WTC11 (cell line): Measurements from ENCODE around the gene VWA3A. TPM values are rescaled to one million over a fixed set of nuclear protein-coding genes. Genes with fewer than 3 reads are reported as not detected.

Experiments used
- ATAC-seq: fragments of 200-7000 bp; cut with Tn5 transposase; 2 replicates; pipeline ENCODE4 v1.10.0; 2021; ENCODE audit warnings: mild to moderate bottlenecking, moderate library complexity
- CTCF ChIA-PET: fragments of 300-600 bp; sonication (Branson Sonifier 250); formaldehyde crosslinking; loops from one replicate; lab custom pipeline; 2021; ENCODE audit warnings: antibody characterized with exemption; lab: Charles Lee
- POLR2A ChIA-PET: fragments of 350-600 bp; sonication (Branson Sonifier 250); formaldehyde crosslinking; loops from one replicate; lab custom pipeline; 2021; ENCODE audit warnings: antibody characterized with exemption; lab: Charles Lee
- DNase-seq: peaks from one replicate; pipeline ENCODE4 v3.0.0; 2021; ENCODE audit warnings: low spot score
- H3K27ac Mint-ChIP-seq: 2 replicates; pipeline ENCODE4 v1.8.0; 2021; ENCODE audit warnings: mixed read lengths
- H3K27me3 Mint-ChIP-seq: 2 replicates; pipeline ENCODE4 v1.8.0; 2021; ENCODE audit warnings: low read depth, mild to moderate bottlenecking, moderate library complexity, mixed read lengths
- H3K36me3 Mint-ChIP-seq: 2 replicates; pipeline ENCODE4 v1.8.0; 2021; ENCODE audit warnings: mixed read lengths
- H3K4me1 Mint-ChIP-seq: 2 replicates; pipeline ENCODE4 v1.8.0; 2022; ENCODE audit warnings: mixed read lengths
- H3K4me3 Mint-ChIP-seq: 2 replicates; pipeline ENCODE4 v1.8.0; 2021; ENCODE audit warnings: mild to moderate bottlenecking, moderate library complexity, mixed read lengths
- H3K9me3 Mint-ChIP-seq: 2 replicates; pipeline ENCODE4 v1.8.0; 2021; ENCODE audit warnings: mixed read lengths
- CTCF ChIP-seq: fragments of 200-600 bp; IDR thresholded peaks from 2 replicates; pipeline ENCODE4 v1.8.0; 2022; ENCODE audit warnings: antibody characterized with exemption
- FOXJ3 ChIP-seq: sonication (generic); formaldehyde crosslinking; IDR thresholded peaks from 2 replicates; pipeline ENCODE4 v1.9.0; 2021; ENCODE audit warnings: missing genetic modification reagents, mild to moderate bottlenecking, borderline replicate concordance
- HMGXB4 ChIP-seq: sonication (generic); formaldehyde crosslinking; IDR thresholded peaks from 2 replicates; pipeline ENCODE4 v1.8.1; 2023; ENCODE audit warnings: mild to moderate bottlenecking, moderate library complexity, missing genetic modification reagents
- KAT7 ChIP-seq: sonication (generic); formaldehyde crosslinking; IDR thresholded peaks from 2 replicates; pipeline ENCODE4 v1.8.1; 2023; ENCODE audit warnings: missing genetic modification reagents, mild to moderate bottlenecking, borderline replicate concordance
- MAX ChIP-seq: sonication (generic); formaldehyde crosslinking; IDR thresholded peaks from 2 replicates; pipeline ENCODE4 v1.8.0; 2022; ENCODE audit warnings: mild to moderate bottlenecking, missing genetic modification reagents
- PREB ChIP-seq: sonication (generic); formaldehyde crosslinking; IDR thresholded peaks from 2 replicates; pipeline ENCODE4 v1.8.1; 2022; ENCODE audit warnings: mild to moderate bottlenecking, missing genetic modification reagents, moderate library complexity, borderline replicate concordance
- SMAD4 ChIP-seq: sonication (generic); formaldehyde crosslinking; IDR thresholded peaks from 2 replicates; pipeline ENCODE4 v1.8.0; 2022; ENCODE audit warnings: mild to moderate bottlenecking, missing genetic modification reagents
- STAT6 ChIP-seq: sonication (generic); formaldehyde crosslinking; conservative IDR thresholded peaks from 2 replicates; pipeline ENCODE4 v1.8.1; 2023; ENCODE audit warnings: mild to moderate bottlenecking, low read depth, missing genetic modification reagents, moderate library complexity
- ZNF232 ChIP-seq: sonication (generic); formaldehyde crosslinking; IDR thresholded peaks from 2 replicates; pipeline ENCODE4 v1.8.0; 2022; ENCODE audit warnings: mild to moderate bottlenecking, missing genetic modification reagents
- ZNF425 ChIP-seq: fragments of 250-450 bp; sonication (Bioruptor Pico); conservative IDR thresholded peaks from 2 replicates; pipeline ENCODE4 v1.9.0; 2021; ENCODE audit warnings: mild to moderate bottlenecking
- ZSCAN18 ChIP-seq: fragments of 250-450 bp; sonication (Bioruptor Pico); IDR thresholded peaks from 2 replicates; pipeline ENCODE4 v2.1.2; 2022; ENCODE audit warnings: mild to moderate bottlenecking, moderate library complexity
- total RNA-seq: library from RNA; stranded (reverse); gene quantifications from 3 replicates; pipeline ENCODE4 v1.2.3, GENCODE V29; 2021

Gene VWA3A
- total RNA-seq, 1 experiment from 2014 or later, result 0.11 TPM

- TF ChIP-seq HMGXB4 (no peak), PREB (no peak), FOXJ3 (no peak)
Observed at GRCh38 chr16:22202261-22202637, 109.9 kb downstream of the VWA3A start (continued).

- ATAC-seq (no peak), DNase-seq (no peak)
- no peak overlapping the region for H3K27ac Mint-ChIP-seq
- peaks cover 18% of the 10 kb centered on the region for H3K4me1 Mint-ChIP-seq
- POLR2A ChIA-PET, result no interaction called here
- no peak overlapping the region for H3K4me3 Mint-ChIP-seq
- no peak for TF ChIP-seq KAT7 (CRISPR knock-in tag)
- no peak for TF ChIP-seq SMAD4
- no peak for TF ChIP-seq ZNF425 (CRISPR knock-in tag)
- no peak for TF ChIP-seq CTCF
- TF ChIP-seq ZNF232, result no peak
- no peak for TF ChIP-seq ZSCAN18 (CRISPR knock-in tag)
- TF ChIP-seq MAX (CRISPR knock-in tag), result no peak
- no peak for TF ChIP-seq STAT6
- TF ChIP-seq PREB, result no peak
- CTCF ChIA-PET, result interaction anchor here (0.6 to 1.6 kb wide), 2 partner anchors 17 to 97 kb away, joined by 4 read pairs; no protein-coding TSS in a partner anchor
- H3K27me3 Mint-ChIP-seq, result no peaks in the 10 kb centered on the region
- H3K9me3 Mint-ChIP-seq, result peaks cover 4% of the 10 kb centered on the region; the same call in 1 of the 2 replicates
- no peaks in the 10 kb centered on the region for H3K36me3 Mint-ChIP-seq
Observed at GRCh38 chr16:22203091-22203490, 110.8 kb downstream of the VWA3A start.
